Activated T-cell treated with anti-CD3 and anti-CD28 coated beads, Interleukin-2, amount 50 U/mL, for 72 hours (primary cell): ENCODE measurements around the gene VTI1A. TPM values are rescaled to one million over a fixed set of nuclear protein-coding genes. Genes with fewer than 3 reads are reported as not detected.
"Not testable (repeated sequence)": the region's sequence is repeated elsewhere in the genome, so short reads cannot be mapped to it uniquely, and the experiment has no call there.

Source experiments
- ATAC-seq, 2 donors: fragments of 150-1000 bp; cut with Tn5 transposase; replicated peaks in 1 of 2; 2 replicates each; pipeline ENCODE4 v1.10.0; 2021; ENCODE audit warnings: moderate library complexity in 2 of 2, mild to moderate bottlenecking in 1 of 2
- DNase-seq, 2 donors: peaks; one replicate each; pipeline ENCODE4 v3.0.0; 2021 to 2022; ENCODE audit warnings: mixed read lengths in 1 of 2
- H3K27ac Mint-ChIP-seq: one replicate; pipeline ENCODE4 v1.8.0; 2022; ENCODE audit warnings: mild to moderate bottlenecking, moderate library complexity, mixed read lengths
- H3K27me3 Mint-ChIP-seq: one replicate; pipeline ENCODE4 v1.8.0; 2022; ENCODE audit warnings: low read depth, mixed read lengths
- H3K36me3 Mint-ChIP-seq, 2 donors: one replicate each; pipeline ENCODE4 v1.8.0; 2022; ENCODE audit warnings: mixed read lengths in 2 of 2, mild to moderate bottlenecking in 1 of 2; ENCODE audit not compliant: insufficient read depth in 2 of 2
- H3K4me1 Mint-ChIP-seq: one replicate; pipeline ENCODE4 v1.8.0; 2022; ENCODE audit warnings: low read depth, mixed read lengths
- H3K4me3 Mint-ChIP-seq, 2 donors: one replicate each; pipeline ENCODE4 v1.8.0; 2022; ENCODE audit warnings: mild to moderate bottlenecking in 2 of 2, mixed read lengths in 2 of 2, moderate library complexity in 2 of 2
- H3K9me3 Mint-ChIP-seq, 2 donors: one replicate each; pipeline ENCODE4 v1.8.0; 2022; ENCODE audit warnings: mixed read lengths in 2 of 2
- total RNA-seq, 2 donors: library from RNA; stranded (reverse); gene quantifications; one replicate each; pipeline ENCODE4 v1.2.3, GENCODE V29; 2022

Gene VTI1A
- total RNA-seq, 2 donors from 2014 or later = 65.5 to 71.8 TPM

DNA sequence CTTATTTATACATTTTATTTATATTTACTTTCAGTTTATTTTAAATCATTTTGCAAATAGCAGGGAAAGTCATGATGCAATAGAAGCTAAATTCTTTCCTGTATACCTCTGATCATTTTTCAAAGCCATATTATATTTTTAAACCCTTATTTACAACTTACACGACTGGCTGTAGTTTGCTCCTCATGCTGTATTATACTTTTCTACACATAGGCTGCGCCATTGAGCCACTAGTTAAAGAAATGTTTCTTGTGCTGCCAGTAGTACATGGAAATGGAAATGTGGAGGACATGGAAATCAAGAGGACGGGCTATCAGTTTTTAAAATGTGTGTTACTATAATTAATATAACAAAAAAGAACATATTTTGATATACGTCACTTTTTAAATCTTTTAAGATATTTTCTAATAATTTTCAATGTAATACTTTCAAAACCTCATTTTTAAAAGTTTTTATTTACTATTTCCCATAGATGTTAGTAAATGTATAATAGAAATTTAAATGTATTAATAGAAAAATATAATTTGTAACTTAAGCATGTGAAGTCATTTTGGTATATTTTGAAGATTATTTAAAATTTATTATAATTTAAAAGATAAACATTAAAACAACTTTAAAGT lies 118.5 kb downstream of the VTI1A start:
- DNase-seq (peak; percentile 7 to 19), ATAC-seq (no peak)
- H3K9me3 Mint-ChIP-seq = no peaks in the 10 kb centered on the region
- H3K4me1 Mint-ChIP-seq = no peaks in the 10 kb centered on the region
- no peaks in the 10 kb centered on the region for H3K36me3 Mint-ChIP-seq
- H3K27ac Mint-ChIP-seq = no peak overlapping the region
- no peak overlapping the region for H3K4me3 Mint-ChIP-seq
- H3K27me3 Mint-ChIP-seq = no peaks in the 10 kb centered on the region

- H3K4me3 Mint-ChIP-seq = no peak overlapping the region
- no peaks in the 10 kb centered on the region for H3K4me1 Mint-ChIP-seq
- no peaks in the 10 kb centered on the region for H3K27me3 Mint-ChIP-seq
- DNase-seq (no peak), ATAC-seq (no peak)
- no peaks in the 10 kb centered on the region for H3K9me3 Mint-ChIP-seq
- H3K36me3 Mint-ChIP-seq = no peaks in the 10 kb centered on the region
- H3K27ac Mint-ChIP-seq = no peak overlapping the region
These were observed 123.6 kb downstream of the VTI1A start for GRCh38 chr10:112570585-112570984.

DNA sequence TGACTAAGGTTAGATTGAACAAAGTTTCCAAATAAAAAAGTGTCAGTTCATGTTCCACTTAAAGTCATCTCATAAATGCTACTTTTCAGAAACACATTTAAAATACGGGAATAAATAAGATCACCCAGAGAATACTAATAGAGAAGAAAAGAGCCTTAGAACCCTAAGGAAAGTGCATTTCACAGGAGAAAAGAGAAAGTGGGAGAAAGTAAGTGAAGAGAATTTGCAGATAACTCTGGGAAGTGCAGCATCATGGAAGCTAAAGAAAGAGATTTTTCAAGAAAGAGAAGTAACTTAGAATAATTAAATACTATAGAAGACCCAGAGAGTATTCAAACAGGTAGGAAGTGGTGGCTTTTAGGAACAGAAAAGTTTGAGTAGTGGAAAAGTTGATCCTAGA lies 132.6 kb downstream of the VTI1A start:
- H3K27ac Mint-ChIP-seq = no peak overlapping the region

GRCh38 chr10:112580267-112580666 lies 133.3 kb downstream of the VTI1A start:
- Mint-ChIP-seq H3K4me3 (no peak overlapping the region), H3K36me3 (peaks cover 0 to 3% of the 10 kb centered on the region in 2 donors), H3K9me3 (no peaks in the 10 kb centered on the region), H3K27me3 (no peaks in the 10 kb centered on the region), H3K4me1 (no peaks in the 10 kb centered on the region), H3K27ac (no peak overlapping the region)
- DNase-seq (no peak), ATAC-seq (no peak)

More for the DNA sequence above, 132.6 kb downstream of the VTI1A start:
- DNase-seq (no peak), ATAC-seq (no peak)
- H3K36me3 Mint-ChIP-seq = peaks cover 0 to 3% of the 10 kb centered on the region in 2 donors
- H3K9me3 Mint-ChIP-seq = no peaks in the 10 kb centered on the region
- no peaks in the 10 kb centered on the region for H3K4me1 Mint-ChIP-seq
- H3K27me3 Mint-ChIP-seq = no peaks in the 10 kb centered on the region
- no peak overlapping the region for H3K4me3 Mint-ChIP-seq

- no peaks in the 10 kb centered on the region for H3K9me3 Mint-ChIP-seq
- no peak overlapping the region for H3K27ac Mint-ChIP-seq
- H3K4me1 Mint-ChIP-seq = no peaks in the 10 kb centered on the region
- H3K4me3 Mint-ChIP-seq = no peak overlapping the region
- peaks cover 0 to 4% of the 10 kb centered on the region in 2 donors for H3K36me3 Mint-ChIP-seq
- ATAC-seq (no peak), DNase-seq (no peak)
- H3K27me3 Mint-ChIP-seq = no peaks in the 10 kb centered on the region
These were observed 134.9 kb downstream of the VTI1A start for GRCh38 chr10:112581921-112582320.

GRCh38 chr10:112583236-112583939 lies 136.4 kb downstream of the VTI1A start:
- H3K4me3 Mint-ChIP-seq = no peak overlapping the region
- DNase-seq (no peak), ATAC-seq (no peak)
- no peaks in the 10 kb centered on the region for H3K27me3 Mint-ChIP-seq
- no peaks in the 10 kb centered on the region for H3K9me3 Mint-ChIP-seq
- H3K36me3 Mint-ChIP-seq = peaks cover 0 to 4% of the 10 kb centered on the region in 2 donors
- H3K27ac Mint-ChIP-seq = no peak overlapping the region
- H3K4me1 Mint-ChIP-seq = no peaks in the 10 kb centered on the region

DNA sequence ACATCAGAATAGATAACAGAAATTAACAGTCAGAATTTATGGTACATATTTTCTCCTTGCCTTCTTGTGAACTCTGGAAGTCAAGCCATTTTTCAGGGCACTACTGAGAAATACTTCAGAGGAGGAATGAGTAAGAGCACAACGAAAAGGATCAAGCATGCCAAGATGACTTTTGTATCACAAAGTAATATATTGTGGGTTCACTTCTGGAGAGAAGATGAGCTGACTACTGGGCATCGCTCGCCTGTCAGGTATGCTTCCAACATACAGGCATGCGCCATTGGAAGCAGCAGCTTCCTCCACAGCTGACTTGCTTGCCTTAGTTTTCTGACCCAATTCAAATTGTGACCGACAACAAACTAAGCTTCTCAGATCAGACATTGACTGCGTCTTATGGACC lies 137.3 kb downstream of the VTI1A start:
- DNase-seq (no peak), ATAC-seq (no peak)
- Mint-ChIP-seq H3K4me1 (no peaks in the 10 kb centered on the region), H3K36me3 (peaks cover 1 to 5% of the 10 kb centered on the region in 2 donors), H3K4me3 (no peak overlapping the region), H3K9me3 (peaks cover 0 to 1% of the 10 kb centered on the region in 2 donors), H3K27me3 (no peaks in the 10 kb centered on the region), H3K27ac (no peak overlapping the region)

- Mint-ChIP-seq H3K27me3 (no peaks in the 10 kb centered on the region), H3K4me3 (no peak overlapping the region), H3K27ac (no peak overlapping the region), H3K9me3 (peaks cover 0 to 4% of the 10 kb centered on the region in 2 donors), H3K36me3 (peaks cover 1 to 9% of the 10 kb centered on the region in 2 donors), H3K4me1 (no peaks in the 10 kb centered on the region)
- ATAC-seq (no peak), DNase-seq (no peak)
These were observed 138.1 kb downstream of the VTI1A start for GRCh38 chr10:112585126-112585525.

- H3K4me3 Mint-ChIP-seq = no peak overlapping the region
- H3K4me1 Mint-ChIP-seq = no peaks in the 10 kb centered on the region
- DNase-seq = no peak
- H3K36me3 Mint-ChIP-seq = peaks cover 1 to 6% of the 10 kb centered on the region in 2 donors
- H3K27ac Mint-ChIP-seq = no peak overlapping the region
- no peak for ATAC-seq
- peaks cover 0 to 4% of the 10 kb centered on the region in 2 donors for H3K9me3 Mint-ChIP-seq
- no peaks in the 10 kb centered on the region for H3K27me3 Mint-ChIP-seq
These were observed 138.9 kb downstream of the VTI1A start for GRCh38 chr10:112585960-112586359.

GRCh38 chr10:112587729-112588128 lies 140.7 kb downstream of the VTI1A start:
- no peaks in the 10 kb centered on the region for H3K4me1 Mint-ChIP-seq
- peaks cover 1 to 8% of the 10 kb centered on the region in 2 donors for H3K9me3 Mint-ChIP-seq
- DNase-seq (no peak), ATAC-seq (no peak)
- H3K27ac Mint-ChIP-seq = no peak overlapping the region
- peaks cover 6 to 11% of the 10 kb centered on the region in 2 donors for H3K36me3 Mint-ChIP-seq
- H3K27me3 Mint-ChIP-seq = no peaks in the 10 kb centered on the region
- no peak overlapping the region for H3K4me3 Mint-ChIP-seq

DNA sequence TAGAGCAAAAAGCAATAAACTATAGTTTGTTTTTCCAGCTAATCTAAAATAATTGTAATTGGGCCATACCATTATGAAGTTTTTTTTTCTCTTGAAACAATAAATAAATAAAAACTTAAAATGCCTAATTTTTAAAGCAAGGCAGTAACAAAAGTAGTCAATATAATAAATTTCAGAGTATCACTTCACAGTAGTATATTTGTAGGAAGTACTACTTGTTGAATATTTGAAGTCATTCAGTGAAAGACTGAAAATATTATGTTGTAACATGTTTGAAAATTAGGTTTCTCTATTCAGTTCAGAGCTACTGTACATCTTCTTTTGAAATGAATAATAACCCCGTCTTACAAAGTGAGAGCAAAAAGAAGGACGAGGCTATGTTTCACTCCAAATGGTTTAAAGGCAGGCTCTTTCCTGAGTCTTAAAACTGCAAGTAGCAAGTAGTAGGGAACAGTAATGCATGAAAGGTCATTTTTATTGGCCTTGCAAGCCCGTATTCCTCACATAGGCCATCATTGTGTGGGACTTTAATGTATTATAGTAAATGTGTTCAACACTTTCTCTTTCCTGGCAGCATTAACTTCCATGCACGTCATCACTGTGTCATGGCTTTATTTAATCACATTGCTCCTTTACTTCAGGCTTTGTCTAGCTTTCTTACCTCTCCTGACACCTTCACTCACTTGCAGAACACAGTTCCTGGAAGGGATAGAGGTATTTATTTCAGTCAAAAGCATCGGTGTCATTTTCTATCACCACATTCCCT lies 141.4 kb downstream of the VTI1A start:
- Mint-ChIP-seq H3K9me3 (peaks cover 2 to 8% of the 10 kb centered on the region in 2 donors), H3K4me1 (no peaks in the 10 kb centered on the region), H3K4me3 (no peak overlapping the region), H3K27me3 (no peaks in the 10 kb centered on the region), H3K27ac (no peak overlapping the region), H3K36me3 (peaks cover 6 to 12% of the 10 kb centered on the region in 2 donors)
- ATAC-seq (no peak), DNase-seq (no peak)

DNA sequence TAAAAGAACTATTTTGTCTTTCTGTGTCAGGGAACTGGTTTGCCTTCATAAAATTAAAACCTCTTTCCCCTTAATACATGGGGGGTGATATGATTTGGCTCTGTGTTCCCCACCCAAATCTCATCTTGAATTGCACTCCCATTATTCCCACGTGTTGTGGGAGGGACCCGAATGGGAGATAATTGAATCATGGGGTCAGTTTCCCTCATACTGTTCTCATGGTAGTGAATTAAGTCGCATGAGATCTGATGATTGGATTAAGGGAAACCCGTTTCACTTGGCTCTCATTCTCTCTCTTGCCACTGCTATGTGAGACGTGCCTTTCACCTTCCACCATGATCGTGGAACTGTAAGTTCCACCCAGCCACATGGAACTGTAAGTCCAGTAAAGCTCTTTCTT lies 142.1 kb downstream of the VTI1A start:
- ATAC-seq (no peak), DNase-seq (no peak)
- Mint-ChIP-seq H3K4me3 (no peak overlapping the region), H3K9me3 (peaks cover 2 to 8% of the 10 kb centered on the region in 2 donors), H3K27me3 (no peaks in the 10 kb centered on the region), H3K4me1 (no peaks in the 10 kb centered on the region), H3K36me3 (peaks cover 6 to 12% of the 10 kb centered on the region in 2 donors), H3K27ac (no peak overlapping the region)

GRCh38 chr10:112590786-112591185 lies 143.8 kb downstream of the VTI1A start:
- peaks cover 6 to 12% of the 10 kb centered on the region in 2 donors for H3K36me3 Mint-ChIP-seq
- H3K27ac Mint-ChIP-seq, H3K4me3 Mint-ChIP-seq, H3K27me3 Mint-ChIP-seq, H3K4me1 Mint-ChIP-seq, H3K9me3 Mint-ChIP-seq, DNase-seq, ATAC-seq: not testable (repeated sequence)
